HG03354 (cell line): ENCODE data around the gene ANKK1.

Source experiments
- ATAC-seq: cut with Tn5 transposase; IDR thresholded peaks from one replicate; pipeline ENCODE4 v1.9.1; 2021; ENCODE audit warnings: mild to moderate bottlenecking; ENCODE audit not compliant: unreplicated experiment, poor library complexity, severe bottlenecking

Gene ANKK1

DNA sequence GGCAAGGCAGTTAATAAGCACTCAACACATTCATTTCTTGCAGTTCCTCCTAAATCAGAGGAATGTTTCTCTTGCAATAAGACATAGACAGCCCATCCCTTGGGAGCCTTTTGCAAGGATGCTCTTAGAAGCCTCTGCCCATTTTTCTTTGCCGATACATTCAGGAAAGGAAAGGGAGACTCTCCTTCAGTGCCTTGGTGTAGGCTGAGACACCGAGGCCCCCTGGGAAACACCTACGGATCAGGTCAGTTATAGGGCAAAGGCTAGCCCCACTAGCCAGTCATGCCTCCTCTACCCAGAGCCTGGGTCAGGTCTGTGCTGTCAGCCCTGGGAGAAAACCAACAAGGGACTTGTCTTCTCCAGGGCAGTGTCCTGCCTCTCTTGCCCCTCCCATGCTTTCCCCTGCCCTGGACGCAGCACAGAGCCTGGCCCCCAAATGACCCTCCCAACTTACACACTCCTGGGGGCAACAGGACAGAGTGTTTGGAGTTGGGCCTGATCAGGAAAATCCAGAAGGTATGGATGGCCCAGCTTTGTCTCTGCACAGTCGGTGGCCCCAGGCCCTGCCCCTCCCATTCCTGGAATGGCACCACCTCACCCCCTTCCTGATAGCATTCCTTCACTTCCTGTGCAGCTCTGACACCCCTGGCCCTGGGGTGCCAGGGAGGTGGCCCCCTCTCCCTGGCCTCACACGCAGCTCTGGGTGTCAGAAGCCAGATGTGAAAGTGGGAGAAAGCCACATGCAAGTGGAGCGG lies 18.3 kb downstream of the ANKK1 start:
- no peak for ATAC-seq

GRCh38 chr11:113407163-113407562 lies 19.6 kb downstream of the ANKK1 start:
- no peak for ATAC-seq

- ATAC-seq = no peak
Observed at GRCh38 chr11:113408206-113408605, 20.6 kb downstream of the ANKK1 start.

DNA sequence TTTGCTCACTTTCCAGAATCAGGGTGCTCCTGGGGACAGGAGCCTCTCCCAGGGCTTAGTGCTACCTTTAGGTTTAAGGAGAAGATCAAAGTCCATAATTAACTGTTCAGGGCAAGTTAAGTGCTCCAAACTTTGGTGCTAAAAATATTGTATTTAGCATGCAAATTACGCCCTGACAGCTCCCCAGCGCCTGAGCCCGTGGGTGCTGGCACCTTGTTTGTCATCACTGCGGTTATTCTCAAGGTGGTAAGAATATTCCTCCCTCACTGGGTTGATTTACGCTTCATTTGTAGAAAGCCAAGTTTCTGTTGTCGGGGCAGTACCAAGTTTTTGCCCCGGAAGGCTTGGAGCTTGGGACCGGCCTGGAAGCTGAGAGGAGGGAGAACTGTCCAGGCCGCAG lies 21.3 kb downstream of the ANKK1 start:
- ATAC-seq = no peak

GRCh38 chr11:113409526-113409925 lies 21.9 kb downstream of the ANKK1 start:
- no peak for ATAC-seq

DNA sequence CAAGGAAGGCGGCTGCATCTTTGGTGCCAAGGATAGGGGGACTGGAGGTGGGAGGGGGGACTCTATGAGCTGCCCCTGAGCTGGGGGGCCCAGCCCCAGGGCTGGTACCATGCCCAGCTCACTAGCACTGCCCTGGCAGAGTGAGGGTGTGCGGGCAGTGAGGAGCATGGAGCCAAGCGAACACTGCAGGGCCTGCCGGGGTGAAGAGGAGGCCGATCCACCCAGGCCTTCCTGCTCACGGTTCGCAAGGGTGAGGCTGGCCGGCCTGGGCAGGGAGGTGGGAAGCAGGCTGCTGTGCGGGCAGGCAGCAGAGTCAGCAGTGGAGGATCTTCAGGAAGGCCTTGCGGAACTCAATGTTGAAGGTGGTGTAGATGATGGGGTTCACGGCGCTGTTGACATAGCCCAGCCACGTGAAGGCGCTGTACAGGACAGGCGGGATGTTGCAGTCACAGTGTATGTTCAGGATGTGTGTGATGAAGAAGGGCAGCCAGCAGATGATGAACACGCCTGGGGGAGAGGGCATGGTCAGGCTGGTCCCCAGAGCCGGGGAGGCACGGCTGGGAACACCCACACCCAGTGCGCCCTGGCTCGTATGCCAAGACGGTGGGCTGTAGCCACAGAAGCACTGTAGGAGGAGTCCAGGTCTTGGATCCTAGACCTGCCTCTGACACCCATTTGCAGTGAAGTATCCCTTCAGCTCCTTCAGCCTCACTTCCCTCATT lies 23.0 kb downstream of the ANKK1 start:
- no peak for ATAC-seq

DNA sequence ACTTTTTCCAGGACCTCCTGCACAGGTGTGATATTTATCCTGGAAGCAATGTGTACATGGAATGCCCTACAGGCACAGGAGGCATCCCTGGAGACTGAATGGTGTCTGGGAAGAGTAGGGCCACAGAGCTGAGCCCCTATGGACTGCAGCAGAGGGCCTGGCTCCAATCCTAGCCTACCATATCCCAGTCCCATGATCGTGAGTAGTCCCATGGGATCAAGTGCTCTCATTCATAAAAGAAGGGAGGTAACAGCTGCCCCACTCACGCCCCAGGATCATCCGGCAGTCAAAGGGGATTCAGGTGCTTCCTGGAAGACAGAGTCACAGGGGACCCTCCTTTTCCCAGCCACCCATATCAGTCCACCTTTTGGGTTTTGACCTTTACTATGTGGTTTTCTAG lies 24.0 kb downstream of the ANKK1 start:
- no peak for ATAC-seq

DNA sequence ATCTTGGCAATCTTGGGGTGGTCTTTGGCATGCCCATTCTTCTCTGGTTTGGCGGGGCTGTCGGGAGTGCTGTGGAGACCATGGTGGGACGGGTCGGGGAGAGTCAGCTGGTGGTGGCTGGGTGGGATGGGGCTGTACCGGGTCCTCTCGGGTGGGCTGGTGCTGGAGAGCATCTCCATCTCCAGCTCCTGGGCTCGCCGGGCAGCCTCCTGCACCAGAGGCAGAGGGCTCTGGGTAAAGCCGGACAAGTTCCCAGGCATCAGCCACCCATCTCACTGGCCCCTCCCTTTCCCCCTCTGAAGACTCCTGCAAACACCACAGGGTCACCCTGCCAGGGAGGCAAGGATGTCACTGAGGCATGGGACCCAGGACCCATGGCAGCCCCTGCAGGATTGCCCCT lies 25.1 kb downstream of the ANKK1 start:
- ATAC-seq = no peak

DNA sequence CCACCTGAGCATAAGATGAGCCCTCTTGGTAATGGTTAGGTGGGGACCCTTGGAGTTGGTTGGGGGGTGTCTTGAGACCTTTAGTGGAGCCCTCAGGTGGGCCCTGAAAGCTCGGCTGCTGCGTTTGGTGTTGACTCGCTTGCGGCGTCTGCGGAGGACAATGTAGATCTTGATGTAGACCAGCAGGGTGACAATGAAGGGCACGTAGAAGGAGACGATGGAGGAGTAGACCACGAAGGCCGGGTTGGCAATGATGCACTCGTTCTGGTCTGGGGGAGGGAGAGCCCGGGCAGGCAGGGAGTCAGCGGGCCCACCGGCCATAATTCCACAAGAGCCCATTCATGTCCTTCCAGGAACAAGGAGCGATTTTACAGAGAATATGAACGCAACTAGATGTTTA lies 27.8 kb downstream of the ANKK1 start:
- ATAC-seq = no peak

GRCh38 chr11:113417428-113417827 lies 29.8 kb downstream of the ANKK1 start:
- no peak for ATAC-seq

DNA sequence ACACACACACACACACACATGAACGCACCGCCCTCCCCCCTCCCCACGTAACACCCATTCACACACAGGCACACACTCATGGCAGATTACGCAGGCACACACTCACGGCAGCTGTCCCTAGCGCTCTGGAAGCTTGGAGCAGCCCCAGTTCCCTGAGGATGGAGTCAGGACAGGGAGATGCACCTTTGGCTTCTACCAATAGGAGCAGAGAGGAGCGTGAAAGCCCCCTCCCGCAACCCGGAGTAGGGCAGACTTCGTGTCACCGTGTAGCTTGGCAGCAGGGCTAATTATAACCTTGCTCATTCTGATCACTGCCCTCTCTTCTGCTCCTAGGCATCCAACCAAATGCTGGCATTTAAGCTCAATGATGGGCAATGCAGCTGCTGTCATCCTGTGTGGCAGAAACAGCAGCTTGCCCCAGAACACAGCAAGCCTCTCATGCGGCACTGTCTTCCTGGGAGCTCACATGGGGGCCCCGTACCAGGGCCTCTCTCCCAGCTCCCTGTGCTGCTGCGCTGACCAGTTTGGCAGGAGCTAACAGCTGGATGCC lies 31.9 kb downstream of the ANKK1 start:
- ATAC-seq = no peak

GRCh38 chr11:113420808-113421207 lies 33.2 kb downstream of the ANKK1 start:
- ATAC-seq = no peak

GRCh38 chr11:113426686-113427085 lies 39.1 kb downstream of the ANKK1 start:
- no peak for ATAC-seq

- no peak for ATAC-seq
Observed at GRCh38 chr11:113431746-113432145, 44.2 kb downstream of the ANKK1 start.

- ATAC-seq = no peak
Observed at GRCh38 chr11:113435190-113435968, 47.8 kb downstream of the ANKK1 start.

DNA sequence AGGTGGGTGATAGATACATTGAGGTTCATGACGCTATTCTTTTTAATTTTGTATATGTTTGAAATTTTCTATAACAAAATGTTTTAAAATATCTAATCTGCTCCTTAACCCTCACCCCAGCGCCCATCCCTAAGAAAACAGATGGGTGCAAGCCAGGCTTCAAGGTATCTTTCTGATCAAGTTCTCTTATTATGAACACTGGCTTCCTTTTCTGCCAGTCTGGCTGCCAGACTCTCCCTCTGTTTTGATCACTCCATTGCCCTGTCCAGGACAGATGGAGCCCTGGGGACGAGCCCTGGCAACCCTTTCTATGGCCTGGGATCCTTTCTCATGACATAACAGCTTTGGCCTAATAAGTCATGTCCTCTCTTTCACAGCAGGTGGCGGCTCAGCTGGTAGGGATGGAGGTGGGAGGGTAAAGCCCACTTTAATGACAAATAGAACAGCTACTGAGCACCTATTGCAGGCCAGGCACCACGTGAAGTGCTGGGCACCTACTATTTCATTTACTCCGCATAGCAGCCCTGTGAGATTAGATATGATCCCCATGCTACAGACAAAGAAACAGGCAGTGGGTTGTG lies 49.2 kb downstream of the ANKK1 start:
- ATAC-seq = no peak

DNA sequence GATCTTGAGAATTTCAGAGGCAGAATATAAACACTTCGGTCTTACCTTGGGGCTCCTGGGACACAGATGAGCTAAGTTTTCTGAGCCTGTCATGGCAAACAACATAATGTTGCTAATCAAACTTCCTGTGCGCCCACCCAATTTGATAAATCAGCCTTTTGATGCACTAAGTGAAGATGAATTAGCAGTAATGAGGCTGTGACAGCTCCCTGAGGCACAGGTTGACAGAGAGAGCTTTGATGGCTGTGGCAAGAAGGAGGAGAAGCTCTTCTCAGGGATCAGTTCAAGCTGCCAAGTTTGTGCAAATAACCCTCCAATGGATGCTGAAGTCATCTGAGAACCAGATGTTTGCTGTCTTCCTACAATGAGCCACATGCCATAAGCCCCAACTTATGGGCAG lies 53.2 kb downstream of the ANKK1 start:
- ATAC-seq = no peak

GRCh38 chr11:113444502-113445123 lies 57.0 kb downstream of the ANKK1 start:
- ATAC-seq = no peak

DNA sequence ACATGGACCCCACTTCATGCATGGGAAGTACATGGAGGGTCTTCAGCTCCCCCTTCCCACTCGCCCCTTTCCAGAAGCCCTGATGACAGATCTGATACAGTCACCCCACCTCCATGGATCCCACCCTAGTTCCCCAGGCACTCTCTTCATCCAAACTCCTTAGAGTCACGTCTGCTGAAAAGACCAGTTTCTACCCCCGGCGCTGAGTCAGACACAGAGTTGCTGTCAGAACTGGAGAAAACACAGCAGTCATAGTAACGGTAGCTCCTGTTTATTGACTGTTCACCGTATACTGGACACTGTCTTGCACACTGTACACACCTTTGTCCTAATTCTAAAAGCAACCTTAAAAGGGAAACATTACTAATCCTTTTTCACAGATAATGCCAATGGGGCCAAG lies 58.5 kb downstream of the ANKK1 start:
- no peak for ATAC-seq

DNA sequence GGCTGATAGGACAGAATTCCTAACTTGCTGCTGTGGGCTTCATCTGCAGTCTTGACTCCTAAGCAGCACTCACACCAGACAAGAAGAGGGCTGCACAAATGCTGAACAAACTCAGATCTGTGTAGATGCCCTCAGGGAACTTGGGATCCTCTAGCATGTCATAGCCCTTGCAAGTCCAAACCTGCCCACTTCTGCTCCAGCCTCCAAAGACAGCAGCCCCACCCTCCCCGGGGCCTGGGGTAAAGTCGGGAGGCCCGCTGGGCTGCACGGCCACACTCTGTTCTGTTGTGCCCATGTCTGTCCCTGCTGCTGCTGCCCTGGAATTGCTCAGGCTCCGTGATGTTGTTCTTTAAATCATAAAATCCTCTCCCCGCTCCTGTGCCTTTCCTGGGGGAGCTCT lies 59.4 kb downstream of the ANKK1 start:
- ATAC-seq = no peak
